ENCODE data around the gene SFMBT2.
"Not testable (repeated sequence)": the region's sequence is repeated elsewhere in the genome, so short reads cannot be mapped to it uniquely, and the experiment has no call there.

The SFMBT2 gene

DNA sequence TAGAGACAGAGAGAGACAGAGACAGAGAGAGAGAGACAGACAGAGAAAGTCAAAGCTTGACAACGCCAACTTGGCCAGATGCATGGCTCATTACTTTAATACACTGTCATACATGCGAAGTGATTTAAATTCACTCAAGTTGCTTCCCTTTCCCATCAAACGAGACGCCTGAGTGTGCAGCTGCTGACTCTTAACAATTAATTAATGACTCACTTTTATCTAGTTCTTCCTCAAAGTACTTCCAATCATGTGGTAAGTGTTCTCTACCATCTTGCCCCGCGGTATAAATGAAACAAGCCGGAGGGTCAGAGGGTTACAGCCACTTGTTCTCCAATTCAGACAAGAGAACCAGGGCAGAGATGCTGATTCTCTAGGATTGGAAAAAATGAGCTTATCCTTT is 90.8 kb downstream of the SFMBT2 start:
- no peak for DNase-seq (ENCODE audit: low read depth)

DNA sequence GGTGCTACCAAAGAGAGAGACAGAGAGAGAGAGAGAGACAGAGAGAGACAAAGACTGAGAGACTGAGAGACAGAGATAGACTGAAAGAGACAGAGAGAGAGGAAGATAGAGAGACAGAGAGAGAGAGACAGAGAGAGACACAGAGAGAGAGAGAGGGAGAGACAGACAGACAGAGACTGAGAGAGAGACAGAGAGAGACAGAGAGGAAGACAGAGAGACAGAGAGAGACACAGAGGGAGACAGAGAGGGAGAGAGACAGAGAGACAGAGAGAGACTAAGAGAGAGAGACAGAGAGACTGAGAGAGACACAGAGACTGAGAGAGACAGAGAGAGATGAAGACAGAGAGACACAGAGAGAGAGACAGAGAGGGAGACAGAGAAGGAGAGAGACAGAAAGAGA is 91.2 kb downstream of the SFMBT2 start:
- DNase-seq (ENCODE audit: low read depth), result no peak

DNA sequence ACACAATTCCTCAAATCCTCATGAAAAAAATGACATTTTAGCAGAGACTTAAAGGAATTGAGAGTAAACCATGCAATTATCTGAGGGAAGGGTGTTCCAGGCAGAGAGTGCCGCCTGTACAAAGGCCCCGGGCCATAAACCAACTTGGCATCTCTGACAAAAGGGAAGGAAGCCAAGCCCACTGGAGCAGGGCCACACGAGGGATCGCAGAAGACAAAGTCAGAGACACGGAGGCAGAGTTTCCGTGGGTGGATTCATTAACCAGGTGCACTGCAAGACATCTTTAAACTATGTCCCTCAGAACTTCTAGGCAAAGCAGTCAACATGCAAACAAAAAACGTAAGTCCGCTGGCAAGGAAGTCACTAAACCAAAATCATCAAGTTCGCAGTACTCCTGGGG is 92.0 kb downstream of the SFMBT2 start:
- DNase-seq (ENCODE audit: low read depth), result no peak

DNA sequence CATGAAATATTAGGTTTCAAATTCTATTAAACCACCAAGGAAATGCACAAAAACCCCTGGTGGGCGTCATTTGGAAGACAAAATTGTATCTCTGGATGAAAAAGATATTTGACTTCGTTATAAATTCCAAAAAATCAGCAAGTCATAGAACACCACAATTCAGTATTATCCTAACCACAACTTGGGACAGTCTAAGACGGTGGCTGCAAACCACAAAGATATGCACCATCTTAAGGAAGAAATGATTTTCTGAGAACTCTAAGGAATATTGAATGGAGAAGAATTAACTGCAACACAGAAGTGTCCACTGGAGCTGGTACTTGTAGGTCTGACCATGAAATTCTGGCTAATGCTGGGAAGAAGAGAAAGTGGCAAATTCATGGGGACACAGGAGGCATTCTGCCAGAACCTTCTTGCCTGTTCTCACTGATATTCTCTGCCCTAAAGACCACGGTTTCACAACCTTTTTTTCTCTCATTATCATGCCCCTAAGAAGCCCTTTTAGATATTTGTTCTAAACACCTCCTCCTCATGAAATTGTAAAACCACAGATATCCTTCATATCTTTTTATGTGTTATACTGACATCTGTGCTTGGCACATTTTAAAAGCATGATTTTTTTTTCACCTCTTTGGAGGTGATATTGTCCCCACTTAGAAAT is 92.9 kb downstream of the SFMBT2 start:
- no peak for DNase-seq (ENCODE audit: low read depth)

DNA sequence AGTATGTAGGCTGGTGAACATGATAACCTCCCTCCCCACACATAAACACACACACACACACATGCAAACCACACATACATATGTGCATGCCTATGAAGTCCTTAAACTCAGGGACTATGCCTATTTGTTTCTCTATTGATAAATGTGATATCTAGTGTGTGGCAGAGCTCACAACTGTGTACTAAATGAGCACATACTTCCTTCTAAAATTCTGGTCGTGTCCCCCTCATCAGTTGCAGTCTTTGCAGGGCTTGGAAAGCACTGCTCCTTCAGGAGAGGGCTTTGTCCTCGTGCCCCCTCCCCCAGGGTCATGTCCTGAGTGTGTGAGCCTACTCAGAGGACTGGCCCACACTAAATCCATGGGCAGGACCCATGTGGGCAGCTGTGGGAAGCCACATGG is 94.0 kb downstream of the SFMBT2 start:
- DNase-seq (ENCODE audit: low read depth), result no peak

DNA sequence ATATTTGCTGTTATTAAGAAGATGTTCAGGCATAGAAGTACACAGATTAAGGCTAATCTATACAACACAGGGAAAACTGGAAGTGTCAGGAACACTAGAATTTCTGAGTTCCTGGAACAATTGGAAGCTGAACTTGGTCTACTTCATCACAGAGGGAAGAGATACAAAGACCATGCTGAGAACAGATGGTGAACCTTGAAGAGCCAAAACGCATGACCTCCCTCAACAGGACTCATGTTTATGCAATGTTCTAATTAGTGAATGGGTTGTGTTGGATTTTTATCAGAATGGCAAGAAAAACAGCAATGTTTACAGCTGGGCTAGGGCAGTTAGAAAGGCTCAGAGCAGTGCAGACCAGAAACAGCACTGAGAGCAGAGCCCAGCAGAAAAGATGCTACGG is 94.9 kb downstream of the SFMBT2 start:
- no peak for DNase-seq (ENCODE audit: low read depth)

DNA sequence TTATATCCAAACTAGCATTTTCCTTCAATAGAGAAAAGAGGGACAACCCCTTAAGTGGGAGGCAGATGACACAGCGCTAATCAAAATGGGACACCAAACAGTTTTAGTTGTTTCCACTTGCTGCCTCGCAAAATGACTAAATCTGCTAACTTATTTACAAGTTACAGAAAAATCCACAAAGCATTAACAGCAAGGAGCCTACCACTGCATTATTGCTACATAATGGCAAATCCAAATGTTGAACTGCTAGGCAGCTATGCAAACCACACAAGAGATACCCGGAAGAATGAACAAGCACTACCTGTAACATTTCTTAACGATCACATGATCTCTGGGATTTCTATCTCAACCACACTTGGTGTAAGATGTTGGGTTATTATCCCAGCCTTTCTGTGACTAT is 96.7 kb downstream of the SFMBT2 start:
- DNase-seq (ENCODE audit: low read depth), result no peak

DNA sequence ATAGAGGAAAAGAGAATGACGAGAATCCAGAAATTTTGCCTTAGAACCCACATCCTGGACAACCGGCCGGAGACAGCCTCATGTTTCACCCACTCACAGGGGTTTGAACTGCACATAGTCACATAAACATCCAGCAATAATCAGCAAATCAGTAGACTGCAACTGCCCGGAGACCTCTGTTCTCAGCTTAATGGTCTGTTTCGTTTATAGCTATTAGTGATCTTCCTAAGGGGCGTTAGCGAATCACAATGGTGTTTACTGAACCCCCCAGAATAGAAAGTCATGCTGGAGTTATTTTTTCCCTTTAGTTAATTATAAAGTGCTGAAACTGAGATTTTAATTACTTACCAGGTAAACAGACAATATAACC is 98.4 kb downstream of the SFMBT2 start:
- DNase-seq (ENCODE audit: low read depth), result no peak

DNA sequence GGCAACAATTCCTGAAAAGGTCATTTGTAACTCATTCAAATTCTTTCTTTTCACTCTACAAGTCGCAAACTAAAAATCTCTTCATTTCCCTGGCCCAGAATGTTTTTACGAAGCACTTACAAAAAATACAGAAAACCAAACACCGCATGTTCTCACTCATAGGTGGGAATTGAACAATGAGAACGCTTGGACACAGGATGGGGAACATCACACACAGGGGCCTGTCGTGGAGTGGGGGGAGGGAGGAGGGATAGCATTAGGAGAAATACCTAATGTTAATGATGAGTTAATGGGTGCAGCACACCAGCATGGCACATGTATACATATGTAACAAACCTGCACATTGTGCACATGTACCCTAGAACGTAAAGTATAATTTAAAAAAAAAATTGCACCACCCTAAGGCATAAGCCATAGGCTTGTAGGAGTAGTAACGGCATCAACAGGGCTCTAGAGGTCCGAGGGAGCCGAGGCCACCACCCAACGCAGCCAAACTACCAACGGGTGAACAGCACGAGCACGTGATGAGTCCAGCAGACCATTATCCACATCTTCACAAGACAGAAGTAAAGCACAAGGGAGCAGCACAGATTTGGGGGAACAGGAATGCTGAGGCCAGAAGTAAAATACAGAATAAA is 98.9 kb downstream of the SFMBT2 start:
- DNase-seq (ENCODE audit: low read depth), result not testable (repeated sequence)

DNA sequence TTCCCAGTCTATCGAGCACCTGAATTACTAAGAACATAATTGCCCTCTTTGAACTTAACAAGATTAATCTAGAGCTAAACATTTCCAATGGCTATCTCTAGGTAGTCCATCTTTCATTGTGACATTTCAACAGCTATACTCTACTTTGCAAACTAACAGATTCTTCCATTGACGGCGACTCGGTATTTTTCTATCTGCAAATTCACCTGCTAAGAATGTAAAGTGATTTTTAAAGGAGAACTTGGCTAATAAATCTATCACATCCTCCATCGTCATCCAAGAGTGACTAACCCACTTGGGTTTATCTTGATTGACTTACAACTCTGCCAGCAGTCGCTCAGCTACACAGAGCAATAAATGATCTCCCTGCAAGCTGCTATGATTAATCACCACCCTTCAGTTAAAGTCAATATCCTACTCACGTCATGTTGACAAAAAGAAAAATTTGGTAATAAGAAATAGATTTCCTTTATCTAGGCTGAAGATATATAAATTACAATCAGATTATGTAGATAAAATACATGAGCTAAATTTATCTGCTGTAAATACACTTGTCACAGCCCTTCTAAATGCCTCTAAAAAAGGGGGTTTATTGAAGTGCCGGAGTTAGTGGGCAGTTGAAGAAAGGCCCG is 99.5 kb downstream of the SFMBT2 start:
- DNase-seq (ENCODE audit: low read depth), result no peak

DNA sequence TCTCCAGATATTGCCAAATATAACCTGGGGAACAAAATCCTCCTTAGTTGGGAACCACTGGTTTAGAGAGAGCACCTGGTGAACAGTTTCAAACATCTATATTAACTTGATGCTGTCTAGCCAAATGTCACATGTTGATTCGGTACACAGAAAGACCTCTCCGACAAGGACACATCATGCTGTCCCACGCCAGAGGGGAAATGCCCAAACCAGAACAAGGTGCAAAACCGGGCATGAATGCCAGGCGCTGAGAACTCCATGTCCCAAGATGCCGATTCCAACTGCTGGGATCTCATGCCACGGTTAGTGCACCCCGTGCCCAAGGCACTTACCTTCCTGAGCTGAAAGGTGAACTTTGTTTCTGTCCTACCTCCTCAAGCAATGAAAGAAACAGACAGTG is 100.8 kb downstream of the SFMBT2 start:
- no peak for DNase-seq (ENCODE audit: low read depth)

DNA sequence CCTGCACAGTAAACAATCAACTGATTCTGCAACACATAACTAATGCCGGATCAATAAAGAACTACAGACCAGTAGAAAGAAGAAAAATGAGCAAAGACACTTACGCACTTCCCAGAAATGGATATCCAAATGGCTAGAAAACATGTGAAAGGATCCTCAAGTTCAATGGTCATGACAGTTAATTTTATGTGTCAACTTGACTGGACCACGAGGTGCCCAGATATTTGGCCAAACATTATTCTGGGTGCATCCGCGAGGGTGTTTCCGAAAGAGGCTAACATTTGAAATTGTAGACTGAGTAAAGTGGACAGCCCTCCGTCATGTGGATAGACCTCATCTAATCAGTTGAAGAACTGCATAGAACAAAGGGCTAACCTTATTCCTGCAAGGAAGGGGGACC is 102.0 kb downstream of the SFMBT2 start:
- DNase-seq (ENCODE audit: low read depth), result no peak

DNA sequence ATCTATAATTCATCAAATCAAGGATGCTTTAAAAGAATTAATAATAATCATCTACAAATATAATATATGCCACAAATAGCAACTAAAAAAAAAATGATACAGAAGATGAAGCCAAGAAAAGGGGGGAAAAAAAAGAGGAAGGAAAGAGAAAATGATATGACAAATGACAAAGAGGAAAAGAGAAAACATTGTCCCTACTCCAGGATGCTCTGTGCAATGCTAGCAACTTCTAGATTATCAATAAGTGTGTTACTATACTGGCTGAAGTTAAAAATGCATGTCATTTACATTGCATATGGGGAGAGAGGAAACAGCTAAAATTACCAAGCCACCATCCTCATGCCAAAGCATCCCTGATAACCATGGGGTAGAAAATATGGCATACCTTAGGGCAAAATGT is 104.2 kb downstream of the SFMBT2 start:
- no peak for DNase-seq (ENCODE audit: low read depth)

DNA sequence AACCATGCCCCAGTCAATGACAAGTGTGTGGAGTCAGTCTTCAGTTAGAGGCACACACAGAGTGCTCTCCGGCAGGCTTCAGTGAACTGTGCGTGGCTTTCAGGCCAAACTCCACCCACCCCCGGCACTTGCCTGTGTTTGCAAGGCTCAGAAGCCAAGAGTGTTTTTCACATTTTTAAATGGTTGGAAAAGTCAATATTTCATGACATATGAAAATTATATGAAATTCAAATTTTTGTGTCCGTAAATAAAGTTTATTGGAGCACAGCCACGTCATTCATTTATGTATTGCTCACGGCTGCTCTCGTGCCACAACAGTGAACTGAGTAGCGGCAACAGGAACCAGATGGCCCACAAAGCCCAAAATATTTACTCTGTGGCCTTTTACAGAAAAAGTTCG is 104.7 kb downstream of the SFMBT2 start:
- DNase-seq (ENCODE audit: low read depth), result no peak

DNA sequence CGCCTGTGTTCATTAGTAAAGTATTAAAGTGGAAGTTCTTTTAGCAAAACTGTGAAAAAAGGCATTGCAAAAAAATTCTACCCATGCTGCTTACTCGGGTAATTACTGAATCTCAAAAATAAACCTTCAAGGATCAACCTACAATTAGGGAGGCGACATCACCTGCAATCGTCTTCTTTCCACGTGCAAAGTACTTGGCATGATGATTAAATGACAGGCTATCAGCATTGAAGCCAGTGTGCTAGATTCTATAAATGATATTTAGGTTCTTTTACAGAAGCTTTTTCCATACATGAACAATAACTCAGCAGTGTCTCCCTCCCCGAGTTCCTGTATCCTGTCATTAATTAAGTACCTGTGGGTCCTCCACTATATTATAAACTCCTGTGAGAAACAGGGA is 105.8 kb downstream of the SFMBT2 start:
- DNase-seq (ENCODE audit: low read depth), result no peak

DNA sequence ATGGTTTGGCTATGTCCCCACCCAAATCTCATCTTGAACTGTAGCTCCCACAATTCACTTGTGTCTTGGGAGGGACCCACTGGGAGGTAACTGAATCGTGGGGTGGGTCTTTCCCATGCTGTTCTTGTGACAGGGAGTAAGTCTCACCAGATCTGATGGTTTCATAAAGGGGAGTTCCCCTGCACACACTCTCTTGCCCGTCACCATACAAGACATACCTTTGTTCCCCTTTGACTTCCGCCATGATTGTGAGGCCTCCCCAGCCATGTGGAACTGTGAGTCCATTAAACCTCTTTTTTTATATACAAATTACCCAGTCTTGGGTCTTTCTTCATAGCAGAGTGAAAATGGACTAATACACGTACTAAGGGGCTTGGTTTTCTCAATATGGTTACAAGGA is 106.7 kb downstream of the SFMBT2 start:
- no peak for DNase-seq (ENCODE audit: low read depth)

DNA sequence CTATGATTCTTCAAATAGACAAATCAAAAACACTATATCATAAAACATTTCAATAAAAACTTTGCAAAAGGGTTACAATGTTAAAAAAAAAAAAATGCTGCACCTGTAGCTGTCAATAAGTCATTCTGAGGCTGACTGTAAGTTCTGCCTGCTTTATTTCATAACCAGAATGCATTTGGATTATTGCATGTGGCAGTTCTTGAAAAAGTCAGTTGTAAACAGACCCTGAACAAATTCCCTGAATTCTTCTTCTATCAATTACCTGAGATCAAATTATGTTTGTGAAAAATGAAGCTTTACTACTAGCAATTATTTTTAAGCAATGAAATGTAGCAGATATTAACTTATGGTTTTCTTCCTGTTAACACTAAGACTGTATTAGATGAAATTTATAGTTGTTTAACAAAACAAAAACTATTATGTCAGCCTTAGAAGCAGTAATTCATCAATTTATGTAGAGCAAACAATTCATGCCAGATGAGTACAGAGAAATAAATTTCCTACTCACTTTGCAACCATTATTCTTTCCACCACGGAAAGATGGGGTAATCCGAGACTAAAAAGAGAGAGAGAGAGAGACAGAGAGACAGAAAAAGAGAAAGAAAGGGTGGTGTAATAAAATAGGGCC is 107.8 kb downstream of the SFMBT2 start:
- no peak for DNase-seq (ENCODE audit: low read depth)

DNA sequence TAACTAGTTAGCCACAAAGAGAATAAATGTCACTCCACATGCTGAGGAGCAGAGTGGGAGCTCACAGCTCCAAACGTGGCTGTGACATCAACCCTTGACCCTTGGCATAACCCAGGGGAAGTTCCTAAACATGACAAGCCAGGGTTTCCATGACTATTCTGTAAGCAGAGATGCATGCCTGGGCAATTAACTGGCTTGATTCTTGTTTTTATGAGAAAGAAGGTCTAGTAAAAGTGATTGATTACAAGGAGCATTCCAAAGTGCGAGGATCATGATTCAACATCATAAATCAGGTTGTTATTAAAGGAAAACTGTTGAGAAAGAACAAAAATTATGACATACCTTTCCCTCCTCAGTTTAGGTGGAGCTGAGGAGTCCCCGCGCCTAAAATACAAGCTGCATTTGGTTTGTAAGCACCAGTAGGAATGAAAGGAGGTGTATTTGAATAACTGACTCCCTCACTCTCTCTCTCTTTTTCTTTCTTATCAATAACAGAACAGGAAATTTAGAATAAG is 108.4 kb downstream of the SFMBT2 start:
- DNase-seq (ENCODE audit: low read depth), result no peak

DNA sequence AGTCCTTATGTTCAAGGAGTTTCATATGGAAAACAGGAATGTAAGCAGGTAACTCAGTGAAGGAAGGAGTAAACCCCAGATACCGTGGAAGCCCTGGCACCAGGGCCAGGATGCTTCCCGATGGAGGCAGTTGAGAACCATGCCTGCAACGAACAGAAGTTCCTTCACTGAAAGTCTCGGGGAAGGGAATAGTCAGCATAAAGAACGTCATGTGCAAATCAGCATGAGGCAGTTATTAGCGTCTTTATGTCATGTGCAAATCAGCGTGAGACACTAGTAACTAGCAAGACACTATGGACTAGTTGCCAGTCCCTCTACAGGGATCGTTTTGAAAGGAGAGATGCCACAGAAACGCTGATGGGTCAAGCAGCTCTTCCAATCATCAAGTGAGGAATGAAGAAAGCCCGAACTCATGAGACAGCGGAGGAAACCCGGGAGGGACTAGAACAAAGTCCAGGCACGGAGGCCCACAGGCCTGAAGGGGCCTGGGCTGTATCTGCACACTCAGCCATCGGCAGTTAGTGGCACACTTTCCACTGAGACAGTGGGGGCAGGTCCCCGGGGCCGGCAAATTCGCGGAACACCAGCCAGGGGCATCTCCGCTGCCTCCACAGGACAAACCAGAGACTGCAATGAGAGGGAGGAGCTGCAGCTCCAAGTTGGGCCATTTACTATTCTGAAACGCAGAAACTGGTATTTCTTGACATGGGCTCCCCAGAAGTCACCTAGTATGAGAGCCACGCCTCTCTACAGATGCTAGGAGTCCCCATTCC is 109.6 kb downstream of the SFMBT2 start:
- no peak for DNase-seq (ENCODE audit: low read depth)

DNA sequence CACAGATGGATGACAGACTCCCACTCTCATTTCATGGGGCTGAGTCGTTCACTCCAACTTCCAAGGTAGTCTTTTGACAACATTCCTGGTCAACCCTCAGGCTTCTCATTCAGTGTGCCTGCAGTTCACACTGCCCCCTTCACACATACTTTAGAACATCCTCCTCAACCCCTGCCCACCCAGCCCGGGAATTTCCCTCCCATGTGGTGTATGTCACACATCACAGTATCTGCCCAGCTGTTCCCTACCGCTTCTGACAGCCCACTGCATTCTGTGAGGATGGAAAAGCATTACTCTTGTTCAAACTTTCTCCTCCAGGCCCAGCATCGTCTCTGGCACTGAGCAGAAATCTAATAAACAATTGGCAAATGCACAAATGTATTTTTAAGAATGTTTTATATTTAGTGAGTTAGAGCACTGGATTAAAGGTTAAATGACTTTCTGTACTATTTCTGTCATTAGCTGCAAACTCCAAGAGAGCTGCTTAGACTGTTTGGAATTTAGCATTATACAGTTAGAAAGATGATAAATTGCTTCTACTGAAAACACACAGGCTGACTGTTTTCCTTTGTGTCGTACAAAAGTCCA is 110.4 kb downstream of the SFMBT2 start:
- no peak for DNase-seq (ENCODE audit: low read depth)

DNA sequence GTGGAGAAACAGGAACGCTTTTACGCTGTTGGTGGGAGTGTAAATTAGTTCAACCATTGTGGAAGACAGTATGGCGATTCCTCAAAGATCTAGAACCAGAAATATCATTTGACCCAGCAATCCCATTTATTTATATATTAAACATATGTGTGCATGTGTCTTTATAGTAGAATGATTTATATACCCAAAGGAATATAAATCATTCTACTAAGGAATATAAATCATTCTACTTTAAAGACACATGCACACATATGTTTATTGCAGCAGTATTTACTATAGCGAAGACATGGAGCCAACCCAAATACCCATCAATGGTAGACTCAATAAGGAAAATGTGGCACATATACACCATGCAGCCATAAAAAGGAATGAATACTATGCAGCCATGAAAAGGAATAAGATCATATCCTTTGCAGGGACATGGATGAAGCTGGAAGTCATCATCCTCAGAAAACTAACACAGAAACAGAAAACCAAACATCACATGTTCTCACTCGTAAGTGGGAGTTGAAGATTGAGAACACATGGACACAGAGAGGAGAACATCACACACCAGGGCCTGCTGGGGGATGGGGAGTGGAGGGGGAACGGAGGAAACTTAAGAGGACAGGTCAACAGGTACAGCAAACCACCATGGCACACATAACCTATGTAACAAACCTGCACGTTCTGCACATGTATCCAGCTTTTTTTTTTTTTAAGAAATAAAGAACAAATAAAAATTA is 111.1 kb downstream of the SFMBT2 start:
- not testable (repeated sequence) for DNase-seq (ENCODE audit: low read depth)
